Glomerular visceral epithelial cell (primary cell): ENCODE results near the gene SMYD3.
A peak's percentile ranks its signal among the peaks of the same experiment; 100 is the strongest.

ENCODE experiments used
- DNase-seq: peaks from one replicate; pipeline ENCODE4 v3.0.0-alpha.2; 2016; ENCODE audit errors: extremely low spot score

The SMYD3 gene

GRCh38 chr1:246306415-246307037, 200.6 kb downstream of the SMYD3 start:
- DNase-seq, result no peak

- no peak for DNase-seq
Observed at GRCh38 chr1:246304484-246305259, 202.4 kb downstream of the SMYD3 start.

GRCh38 chr1:246302711-246303317, 204.3 kb downstream of the SMYD3 start:
- no peak for DNase-seq

GRCh38 chr1:246302251-246302625, 204.8 kb downstream of the SMYD3 start:
- DNase-seq, result no peak

GRCh38 chr1:246301553-246302250, 205.4 kb downstream of the SMYD3 start:
- DNase-seq, result no peak

DNA sequence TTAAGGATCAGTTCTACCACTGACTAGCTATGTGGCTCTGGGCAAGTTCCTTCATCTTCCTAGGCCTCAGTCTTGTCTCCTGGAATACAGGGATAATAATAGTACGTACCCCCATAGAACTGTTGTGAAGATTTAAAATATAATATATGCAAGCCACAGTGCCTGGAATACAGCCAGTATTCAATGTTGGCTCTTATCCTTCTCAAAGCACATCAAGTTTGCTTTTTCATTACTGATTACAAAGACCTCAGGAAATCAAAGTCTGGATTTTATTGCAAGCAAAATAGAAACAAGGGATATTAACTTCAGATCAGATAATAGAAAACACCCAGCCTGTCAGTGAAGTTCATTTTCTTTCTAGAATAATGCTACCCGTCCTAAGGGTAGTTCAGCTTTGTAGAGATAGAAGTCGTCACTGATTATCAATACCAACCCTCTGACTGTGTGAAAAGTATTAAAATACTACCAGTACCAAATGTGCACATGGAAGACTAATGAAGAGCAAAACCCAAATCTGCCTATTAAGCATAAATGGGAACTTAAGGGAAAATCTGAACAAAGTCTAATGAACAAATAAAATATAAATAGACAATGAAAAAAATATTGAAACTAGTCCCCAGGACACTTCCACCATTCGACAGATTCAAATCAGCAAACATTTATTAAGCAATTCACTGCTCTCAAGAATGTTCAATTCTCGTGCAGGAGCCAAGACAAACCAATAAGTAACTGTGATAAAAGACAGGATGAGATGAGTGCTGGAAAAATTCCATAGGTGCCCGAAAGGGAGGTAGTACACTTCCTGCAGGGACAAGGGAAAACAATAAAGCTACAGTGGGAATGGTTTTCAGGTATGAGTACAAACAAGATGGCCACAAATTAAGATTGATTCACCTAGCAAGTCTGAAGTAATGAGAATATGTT, 206.2 kb downstream of the SMYD3 start:
- no peak for DNase-seq

DNA sequence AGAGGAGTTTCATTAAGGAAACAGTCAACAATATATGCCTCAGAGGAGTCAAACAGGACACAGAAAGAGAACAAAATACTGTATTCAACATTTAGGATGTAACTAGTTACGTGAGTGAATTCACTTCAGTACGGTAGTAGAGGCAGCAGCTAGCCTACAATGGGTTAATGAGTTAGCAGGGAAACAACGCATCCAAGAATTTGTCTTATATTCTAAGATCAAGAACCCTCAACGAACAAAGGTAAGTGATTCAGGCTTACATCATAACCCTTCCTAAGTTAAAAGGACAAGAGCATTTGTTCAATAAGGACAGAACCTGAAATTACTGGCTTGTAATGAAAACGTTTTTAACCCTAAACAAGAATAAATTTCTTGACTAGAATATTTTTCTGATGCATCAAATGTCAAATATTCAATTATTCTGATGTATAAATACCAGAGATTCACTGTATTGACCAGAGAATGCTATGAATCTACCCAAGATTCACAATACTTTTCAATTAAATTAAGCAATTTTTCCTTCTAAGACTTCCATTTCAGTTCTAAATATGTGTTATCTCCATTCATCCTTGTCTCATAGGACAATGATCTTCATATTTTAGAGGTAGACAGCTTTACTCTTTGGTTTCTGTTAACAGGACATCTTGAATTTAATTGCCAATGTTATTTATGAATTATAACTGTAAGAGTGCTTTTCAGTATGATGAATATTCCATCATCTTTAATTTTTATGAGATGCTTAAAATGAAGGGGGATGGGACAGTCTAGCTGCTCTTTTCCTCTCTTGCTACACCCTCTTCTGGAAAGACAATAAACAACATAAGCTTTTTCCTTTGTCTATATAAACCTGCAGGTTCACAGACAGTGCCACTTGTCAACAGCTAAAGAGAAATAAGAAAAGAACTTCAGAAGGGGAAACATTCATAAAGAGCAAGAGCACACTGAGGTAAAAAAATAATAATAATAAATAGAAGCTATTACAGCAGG, 209.5 kb downstream of the SMYD3 start:
- DNase-seq, result no peak

DNA sequence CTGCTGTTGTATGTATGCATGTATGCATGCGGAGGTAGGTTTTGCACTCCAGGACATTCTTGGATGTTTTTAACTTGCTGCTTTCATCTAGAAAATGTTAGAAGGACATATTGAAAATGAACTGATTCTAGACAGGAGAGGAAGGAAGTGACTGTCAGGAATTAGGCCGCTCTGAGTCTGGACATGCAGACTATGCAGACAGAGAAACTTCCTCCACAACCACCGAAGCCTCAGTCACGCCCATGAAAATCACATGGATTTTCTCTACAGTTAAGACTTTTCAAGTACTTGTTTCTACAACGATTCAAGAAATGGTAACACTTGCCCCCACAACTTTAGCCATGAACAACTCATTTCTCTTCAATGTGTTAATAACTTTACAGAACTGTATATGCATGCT, 211.1 kb downstream of the SMYD3 start:
- no peak for DNase-seq

DNA sequence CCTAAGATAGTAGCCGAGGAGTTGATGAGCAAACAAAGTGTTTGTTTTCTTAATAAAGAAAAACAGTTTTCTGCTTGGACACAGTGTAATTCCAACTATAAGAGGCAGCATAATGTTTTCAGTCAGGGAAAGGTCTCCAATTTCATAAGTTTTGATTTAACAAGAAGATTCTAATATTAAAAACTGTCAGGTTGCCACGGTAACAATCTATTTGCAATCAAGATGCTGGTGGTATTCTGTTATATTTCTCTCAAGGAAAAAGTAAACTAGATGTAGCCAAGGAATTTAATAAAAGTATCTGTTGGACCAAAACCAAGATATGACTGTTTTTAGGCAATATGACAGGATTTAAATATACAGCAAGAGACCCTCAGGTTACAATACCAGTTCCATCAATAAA, 211.7 kb downstream of the SMYD3 start:
- DNase-seq, result no peak

- no peak for DNase-seq
Observed at GRCh38 chr1:246294263-246294662, 212.8 kb downstream of the SMYD3 start.

DNA sequence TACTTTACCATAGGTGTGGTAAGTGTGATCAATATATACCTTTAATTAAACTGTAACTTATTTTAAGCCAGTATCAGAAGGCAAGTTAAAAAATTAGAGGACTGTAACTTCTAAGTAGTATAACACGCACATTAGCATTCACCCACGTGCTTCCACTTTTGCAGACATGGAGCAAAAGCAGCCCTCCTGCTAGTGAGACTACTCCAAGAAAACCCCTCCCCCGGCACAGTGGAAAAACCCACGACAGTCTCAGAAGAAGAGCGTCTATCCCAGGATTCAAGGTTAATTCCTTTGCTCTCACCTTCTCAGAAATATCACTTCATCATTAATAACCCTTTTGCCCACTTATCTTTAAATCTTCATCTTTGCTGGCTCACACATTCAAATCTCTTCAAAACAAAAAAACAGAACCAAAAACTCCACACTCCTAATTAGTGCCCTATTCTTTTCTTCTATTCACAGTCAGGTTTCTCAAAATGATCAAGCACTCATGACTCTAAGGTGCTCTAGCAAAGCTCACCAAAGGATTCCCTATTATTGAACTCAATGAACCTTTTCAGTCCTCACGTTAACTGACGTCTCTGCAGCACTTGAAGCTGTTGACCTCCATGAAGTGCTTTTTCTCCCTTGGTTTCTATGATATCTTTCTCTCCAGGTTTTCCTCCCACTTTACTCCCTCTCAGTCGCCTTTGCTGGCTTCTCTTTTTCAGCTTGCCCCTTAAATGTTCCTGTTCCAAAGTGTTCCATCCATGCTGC, 213.5 kb downstream of the SMYD3 start:
- DNase-seq, result no peak

DNA sequence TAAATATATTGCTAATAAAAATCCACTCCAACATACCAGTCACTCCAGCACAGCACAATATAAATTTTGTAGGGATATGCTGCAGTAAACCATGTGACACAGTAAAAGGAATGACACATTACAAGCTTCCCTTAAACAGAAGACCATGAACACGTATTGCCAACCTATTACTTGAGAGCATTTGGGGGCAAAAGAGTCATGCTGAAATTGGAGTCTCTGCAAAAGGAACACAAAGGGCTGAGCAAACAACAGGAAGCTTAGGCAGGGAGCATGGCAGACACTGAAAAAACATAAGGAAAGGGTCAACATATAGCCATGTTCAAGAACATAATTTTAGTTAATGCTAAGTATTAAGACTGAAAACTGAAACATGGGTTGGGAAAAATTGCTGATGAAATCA, 214.5 kb downstream of the SMYD3 start:
- no peak for DNase-seq

GRCh38 chr1:246291127-246291526, 216.0 kb downstream of the SMYD3 start:
- DNase-seq, result no peak

GRCh38 chr1:246283771-246284410, 223.2 kb downstream of the SMYD3 start:
- no peak for DNase-seq

DNA sequence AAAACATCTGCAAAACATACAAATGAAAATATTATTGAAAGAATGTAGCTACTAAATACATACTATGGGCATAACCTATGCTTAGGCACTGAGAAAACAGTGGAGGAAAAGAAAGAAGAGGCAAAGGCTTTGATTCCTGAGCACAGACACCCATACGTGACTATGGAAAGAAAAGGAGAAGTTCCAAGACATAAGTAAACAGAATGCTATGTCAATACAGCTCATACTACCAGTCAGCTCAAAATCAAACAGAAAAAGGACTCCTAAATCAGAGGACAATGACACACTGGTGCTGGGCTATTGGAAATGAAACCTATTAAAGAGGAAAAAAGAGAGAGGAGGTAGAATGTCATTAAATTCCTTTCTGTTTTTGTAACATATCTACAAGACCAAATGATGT, 225.4 kb downstream of the SMYD3 start:
- no peak for DNase-seq

GRCh38 chr1:246281195-246281594, 225.9 kb downstream of the SMYD3 start:
- DNase-seq, result no peak

DNA sequence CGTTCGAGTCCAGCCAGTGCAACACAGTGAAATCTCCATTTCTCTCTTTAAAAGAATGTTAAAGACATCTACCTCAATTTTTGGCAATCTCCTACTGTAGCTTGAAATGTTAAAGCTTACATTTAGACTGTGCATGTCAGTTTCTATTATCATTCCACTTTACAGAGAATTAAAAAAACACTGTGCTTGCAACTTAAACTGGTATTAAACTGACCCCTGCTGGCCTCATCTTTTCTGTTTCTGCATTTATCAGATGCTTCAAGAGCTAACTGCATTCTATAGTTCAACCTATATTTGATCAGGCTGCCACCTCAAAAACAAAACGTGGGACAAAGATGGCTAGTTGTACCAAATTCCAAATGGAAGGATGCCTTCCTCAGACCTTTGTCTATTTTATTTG, 226.5 kb downstream of the SMYD3 start:
- peak; percentile 15 for DNase-seq

- DNase-seq, result no peak
Observed at GRCh38 chr1:246279402-246279801, 227.7 kb downstream of the SMYD3 start.

DNA sequence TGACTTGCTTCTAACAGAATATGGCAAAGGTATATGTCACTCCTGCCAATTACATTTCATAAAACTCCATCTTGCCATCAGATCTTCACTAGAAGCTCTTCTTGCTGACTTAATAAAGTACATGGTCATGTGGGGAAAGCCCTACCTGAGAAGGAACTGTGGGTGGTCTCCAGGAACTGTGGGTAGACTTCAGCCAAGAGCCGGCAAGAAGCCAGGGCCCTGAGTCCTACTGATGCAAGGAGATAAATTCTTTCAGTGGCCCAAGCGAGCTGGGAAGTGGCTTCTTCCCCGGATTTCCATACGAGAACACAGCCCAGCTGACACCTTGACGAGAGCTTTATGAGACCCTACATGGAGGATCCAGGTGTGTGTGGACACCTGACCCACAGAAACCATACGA, 228.7 kb downstream of the SMYD3 start:
- no peak for DNase-seq
